OCI-M2 (cell line): Measurements from ENCODE around the gene DAPK1.

Experiments used
- DNase-seq: peaks from one replicate; lab custom pipeline; 2025; ENCODE audit not compliant: unreplicated experiment; lab: John Stamatoyannopoulos, UW

DAPK1 gene

GRCh38 chr9:87706066-87706739, 208.5 kb downstream of the DAPK1 start:
- no peak for DNase-seq

DNA sequence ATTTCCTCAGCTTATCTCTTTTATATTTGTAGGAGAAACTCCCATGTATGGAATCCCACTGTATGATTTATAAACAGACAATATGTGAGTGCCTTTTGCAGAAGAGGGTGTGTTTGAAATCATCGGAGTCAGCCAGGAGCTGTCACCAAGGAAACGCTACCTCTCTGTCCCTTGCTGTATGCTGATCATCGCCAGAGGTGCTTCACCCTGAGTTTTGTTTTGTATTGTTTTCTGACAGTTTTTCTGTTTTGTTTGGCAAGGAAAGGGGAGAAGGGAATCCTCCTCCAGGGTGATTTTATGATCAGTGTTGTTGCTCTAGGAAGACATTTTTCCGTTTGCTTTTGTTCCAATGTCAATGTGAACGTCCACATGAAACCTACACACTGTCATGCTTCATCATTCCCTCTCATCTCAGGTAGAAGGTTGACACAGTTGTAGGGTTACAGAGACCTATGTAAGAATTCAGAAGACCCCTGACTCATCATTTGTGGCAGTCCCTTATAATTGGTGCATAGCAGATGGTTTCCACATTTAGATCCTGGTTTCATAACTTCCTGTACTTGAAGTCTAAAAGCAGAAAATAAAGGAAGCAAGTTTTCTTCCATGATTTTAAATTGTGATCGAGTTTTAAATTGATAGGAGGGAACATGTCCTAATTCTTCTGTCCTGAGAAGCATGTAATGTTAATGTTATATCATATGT, 210.3 kb downstream of the DAPK1 start:
- no peak for DNase-seq

DNA sequence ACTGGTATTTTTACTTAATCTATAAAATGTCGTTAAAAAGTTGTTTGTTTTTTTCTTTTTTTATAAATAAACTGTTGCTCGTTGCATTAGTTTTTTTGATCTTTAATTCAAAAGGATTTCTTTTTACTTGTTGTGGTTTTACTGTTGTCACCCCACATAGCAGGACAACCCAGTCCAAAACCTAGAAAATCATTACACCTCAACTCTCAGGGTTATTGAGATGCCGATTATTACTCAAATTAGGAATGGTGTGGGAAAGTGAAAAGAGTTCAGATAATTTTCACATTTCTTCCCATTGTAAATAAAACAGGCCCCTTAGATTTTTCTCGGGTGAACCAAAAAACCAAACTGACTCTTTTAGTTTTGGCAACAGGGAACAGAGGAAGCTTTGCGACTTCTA, 210.9 kb downstream of the DAPK1 start:
- DNase-seq = no peak

DNA sequence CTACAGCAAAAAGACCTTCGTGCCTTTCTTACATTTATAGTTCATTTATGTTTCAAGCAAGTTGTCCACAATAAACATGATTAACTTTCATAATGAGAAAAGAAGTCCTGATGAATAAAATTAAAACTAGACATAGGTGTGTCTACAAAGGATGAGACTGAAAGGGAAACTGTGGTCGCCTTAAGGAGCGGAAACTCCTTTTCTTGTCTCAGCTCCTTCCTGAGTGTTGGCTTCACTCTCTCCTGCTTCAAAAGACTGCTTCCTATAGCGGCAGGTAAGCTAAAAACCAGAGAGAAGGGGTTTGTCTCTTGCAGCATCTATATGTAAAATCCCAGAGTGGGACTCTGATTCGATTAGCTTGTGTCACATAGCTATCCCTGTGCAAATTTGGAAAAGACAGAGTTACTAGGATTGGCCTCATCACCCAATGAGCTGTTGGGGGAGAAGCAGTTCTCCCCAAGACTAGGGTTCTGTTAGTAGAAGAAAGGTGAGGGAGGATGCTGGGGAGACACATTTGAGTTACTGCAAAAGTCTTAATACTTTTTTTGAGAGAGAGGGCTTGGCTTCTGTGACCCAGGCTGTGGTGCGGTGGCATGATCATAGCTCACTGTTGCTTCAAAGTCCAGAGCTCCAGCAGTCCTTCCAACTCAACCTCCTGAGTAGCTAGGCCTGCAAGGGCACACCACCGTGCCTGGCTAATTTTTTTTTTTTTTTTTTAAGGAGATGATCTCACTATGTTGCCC, 211.5 kb downstream of the DAPK1 start:
- DNase-seq = no peak

DNA sequence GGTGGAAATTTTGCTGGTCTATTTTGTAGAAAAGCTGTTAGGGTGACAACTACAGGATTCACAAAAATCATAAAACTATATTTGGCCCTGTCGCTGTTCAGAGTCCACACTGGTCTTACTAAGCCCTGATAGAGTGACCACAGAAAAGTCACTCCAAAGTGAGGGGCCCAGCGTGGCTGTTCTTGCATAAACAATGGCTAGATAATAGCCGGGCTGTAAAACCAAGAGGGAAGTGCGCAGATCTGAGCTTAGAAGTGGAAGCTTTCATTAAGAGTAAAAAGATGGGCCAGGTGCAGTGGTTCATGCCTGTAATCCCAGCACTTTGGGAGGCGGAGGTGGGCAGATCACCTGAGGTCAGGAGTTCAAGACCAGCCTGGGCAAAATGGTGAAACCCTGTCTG, 212.8 kb downstream of the DAPK1 start:
- no peak for DNase-seq

GRCh38 chr9:87711857-87712800, 214.5 kb downstream of the DAPK1 start:
- no peak for DNase-seq

- DNase-seq = no peak
Measured at GRCh38 chr9:87712801-87713277, 215.2 kb downstream of the DAPK1 start.

- DNase-seq = no peak
Measured at GRCh38 chr9:87713278-87713987, 215.8 kb downstream of the DAPK1 start.

DNA sequence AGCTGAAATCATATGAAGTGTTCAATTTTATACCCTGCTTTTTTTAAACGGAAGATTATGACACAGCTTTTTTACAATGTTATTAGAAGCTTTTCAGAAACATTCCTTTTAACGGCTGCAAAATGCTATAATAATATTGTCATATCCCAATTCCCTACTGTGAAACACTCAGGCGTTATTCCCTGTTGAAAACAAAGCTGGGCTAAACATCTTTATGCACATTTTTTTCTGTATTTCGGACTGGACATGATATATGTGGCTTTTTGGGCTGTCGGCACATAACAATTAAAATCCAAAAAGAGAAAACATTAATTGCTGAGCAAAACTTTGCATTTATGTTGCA, 216.3 kb downstream of the DAPK1 start:
- DNase-seq = no peak

GRCh38 chr9:87714819-87715218, 217.2 kb downstream of the DAPK1 start:
- DNase-seq = peak; percentile 7

DNA sequence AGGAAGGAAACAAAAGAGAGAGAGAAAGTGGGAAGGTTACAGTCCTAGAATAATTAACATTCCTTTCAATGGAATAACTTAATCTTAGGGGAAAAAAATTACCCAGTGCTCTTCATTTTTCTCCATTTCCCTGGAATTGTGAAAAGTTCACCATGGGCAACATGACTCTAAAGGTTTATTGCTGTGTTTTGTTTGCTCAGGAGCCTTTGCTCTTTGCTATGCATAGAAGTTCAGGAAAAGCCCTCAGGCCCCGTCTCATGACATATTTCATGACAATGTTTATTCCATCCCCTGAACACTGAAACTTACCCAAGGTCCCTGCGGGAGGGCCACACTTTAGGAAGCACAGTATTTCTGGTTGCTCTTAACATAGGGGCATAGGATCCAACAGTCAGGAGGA, 218.5 kb downstream of the DAPK1 start:
- DNase-seq = no peak

- DNase-seq = no peak
Measured at GRCh38 chr9:87717456-87717855, 219.8 kb downstream of the DAPK1 start.

DNA sequence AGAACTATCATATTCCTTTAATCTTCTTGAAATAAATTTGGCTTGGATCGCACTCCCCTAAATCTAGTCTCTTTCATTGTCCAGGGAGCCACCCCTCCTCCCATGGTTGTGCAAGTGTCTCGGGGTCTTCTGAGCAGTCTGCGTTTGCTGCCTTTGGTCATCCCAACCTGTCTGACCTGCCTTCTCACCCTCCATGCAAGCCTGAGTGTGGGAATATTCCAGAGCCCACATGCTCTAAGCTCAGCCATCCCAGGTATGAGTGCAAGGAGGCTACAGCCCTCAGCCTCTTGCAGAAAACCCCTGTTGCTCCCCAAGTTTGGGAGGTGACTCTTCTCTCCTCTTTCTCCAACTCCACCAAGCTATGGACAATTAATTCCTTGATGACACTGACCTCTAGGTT, 220.6 kb downstream of the DAPK1 start:
- no peak for DNase-seq

DNA sequence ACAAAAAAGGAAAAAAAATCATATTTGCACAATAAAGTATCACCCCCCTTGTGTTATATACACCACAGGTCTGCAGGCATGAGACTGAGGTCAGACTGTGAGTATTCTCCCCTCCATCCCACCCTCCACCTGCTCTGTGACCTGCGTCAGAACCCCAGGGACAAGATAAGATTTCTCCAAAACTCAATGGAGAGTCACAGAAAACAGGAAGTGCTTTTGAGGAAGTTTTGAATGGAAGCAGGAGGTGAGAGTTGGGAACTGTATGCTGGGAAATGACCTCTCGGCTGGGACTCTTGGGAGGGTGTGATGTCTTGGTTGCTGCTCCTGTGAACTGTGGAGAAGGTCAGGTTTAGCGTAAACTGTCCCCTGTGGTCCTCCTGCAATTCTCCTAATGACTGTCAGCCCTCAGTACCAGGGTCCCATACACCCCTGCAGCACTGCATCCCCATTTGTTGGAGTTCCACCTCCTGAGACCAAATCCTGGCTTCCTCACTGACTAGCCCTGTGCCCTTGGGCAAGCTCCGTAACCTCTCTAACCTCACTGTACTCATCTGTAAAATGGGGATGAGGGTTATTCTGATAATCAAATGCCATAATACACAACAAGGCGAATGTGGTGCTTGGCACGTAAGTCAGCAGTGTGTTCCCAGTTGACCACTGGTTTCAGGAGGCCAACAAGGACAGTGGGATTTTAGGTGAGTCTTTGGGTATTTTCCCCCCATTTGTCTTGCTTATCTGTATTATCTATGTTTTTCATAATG, 221.4 kb downstream of the DAPK1 start:
- DNase-seq = no peak

DNA sequence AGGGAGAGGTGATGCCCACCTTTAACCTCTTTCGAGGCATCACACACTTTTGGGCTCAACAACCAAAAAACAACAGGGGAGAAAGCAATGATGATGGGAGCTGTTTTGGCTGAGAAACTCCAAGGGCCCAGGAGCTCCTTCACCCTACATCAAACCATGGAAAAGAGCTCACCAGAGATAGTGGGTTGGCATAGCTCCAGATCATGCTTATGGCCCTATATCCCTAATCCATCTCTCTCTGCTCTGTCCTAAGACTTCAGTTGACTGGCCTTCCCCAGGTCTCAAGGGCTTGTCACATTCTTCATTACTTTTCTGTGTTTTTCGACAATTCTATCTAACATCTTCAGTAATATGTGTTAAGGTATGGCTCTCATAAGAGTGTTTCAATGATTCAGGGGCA, 222.5 kb downstream of the DAPK1 start:
- DNase-seq = no peak

DNA sequence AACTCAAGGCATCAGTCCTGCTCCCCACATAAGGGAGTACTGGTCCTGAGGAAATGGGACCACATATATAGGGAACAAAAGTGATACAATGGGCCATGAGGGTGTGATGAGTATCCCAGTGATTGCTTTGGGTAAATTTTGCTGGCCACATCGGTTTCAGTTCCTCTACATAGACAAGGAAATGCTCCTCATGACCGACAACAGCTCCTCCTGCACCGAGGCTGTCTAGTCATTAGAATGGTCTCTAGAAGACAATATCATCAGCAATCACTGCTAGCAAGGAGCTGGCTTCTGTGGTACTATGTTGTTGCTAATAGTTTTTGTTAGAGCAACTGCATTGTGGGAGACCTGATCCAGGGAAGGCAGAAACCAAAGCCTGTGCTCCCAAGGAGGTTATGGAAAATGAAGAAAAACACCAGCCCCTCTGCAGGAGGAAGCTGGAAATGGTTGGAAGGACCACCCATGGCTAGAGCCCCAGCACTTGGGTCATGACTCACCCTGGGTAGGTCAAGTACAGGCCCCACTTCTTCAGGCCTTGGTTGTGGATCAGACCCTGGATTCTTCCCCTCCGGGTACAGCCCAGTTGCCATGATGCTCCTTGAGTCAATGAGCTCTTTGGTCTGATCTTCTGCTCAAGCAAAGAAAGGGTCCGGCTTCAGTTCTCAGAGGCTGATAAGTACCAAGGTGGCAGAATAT, 224.9 kb downstream of the DAPK1 start:
- DNase-seq = no peak

DNA sequence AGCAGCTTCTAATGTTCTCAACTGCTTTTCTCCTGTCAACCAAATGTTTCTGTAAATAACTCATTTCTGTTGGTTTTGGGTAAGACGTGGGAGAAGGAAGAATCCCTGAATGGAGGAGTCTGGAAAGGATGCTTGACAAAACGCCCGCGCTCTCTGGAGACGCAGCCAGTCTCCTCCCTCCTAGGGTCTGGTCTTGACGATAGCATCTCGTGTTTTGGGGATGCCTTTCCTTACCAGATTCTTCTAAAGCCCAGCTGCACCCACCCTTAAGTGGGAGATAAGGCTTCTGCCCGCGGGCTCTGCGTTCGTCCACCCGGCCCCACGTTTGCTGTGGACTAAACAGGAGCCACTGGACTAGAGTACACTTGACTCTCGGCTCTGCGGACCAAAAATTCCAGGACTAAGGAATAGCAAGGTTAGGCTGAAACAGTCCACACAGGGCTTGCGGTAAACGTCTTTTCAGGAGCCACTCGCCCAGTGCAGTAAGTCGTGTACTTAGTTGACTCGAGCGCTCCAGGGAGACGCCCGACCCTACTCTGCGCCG, 227.8 kb downstream of the DAPK1 start:
- no peak for DNase-seq

DNA sequence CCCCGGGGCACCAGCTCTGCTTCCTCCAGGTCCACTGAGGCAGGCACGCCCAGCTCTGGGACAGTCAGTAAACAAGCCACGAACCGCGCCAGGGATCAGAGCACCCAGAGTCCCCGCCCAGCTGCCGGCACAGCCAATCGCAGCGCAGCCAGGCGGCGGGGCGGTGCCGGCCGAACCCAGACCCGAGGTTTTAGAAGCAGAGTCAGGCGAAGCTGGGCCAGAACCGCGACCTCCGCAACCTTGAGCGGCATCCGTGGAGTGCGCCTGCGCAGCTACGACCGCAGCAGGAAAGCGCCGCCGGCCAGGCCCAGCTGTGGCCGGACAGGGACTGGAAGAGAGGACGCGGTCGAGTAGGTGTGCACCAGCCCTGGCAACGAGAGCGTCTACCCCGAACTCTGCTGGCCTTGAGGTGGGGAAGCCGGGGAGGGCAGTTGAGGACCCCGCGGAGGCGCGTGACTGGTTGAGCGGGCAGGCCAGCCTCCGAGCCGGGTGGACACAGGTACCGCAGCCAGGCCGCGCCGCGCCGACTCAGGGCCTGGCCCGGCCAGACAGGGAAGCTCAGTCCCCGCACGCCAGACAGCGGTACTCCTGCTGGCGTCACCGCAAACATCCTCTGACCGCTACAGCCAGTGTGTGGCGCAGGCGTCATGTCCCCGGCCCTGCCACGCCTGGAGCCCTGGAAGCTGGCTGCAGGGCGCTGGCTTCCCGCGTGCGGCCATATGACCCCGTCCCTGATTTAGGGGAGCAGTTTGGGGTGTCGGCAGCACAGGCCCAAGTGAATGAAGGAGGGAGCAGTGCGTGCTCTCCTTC, 228.4 kb downstream of the DAPK1 start, which contains the start of gene CTSL:
TSS of gene CTSL (plus strand) at position 220 of the 810 bp plus-strand sequence. CDS start 1,485 bp downstream, outside the sequence.
- DNase-seq = peak; percentile 52
